Stomach (tissue), 4 donors: ENCODE measurements around the gene FLT3LG.

Experiments used
- EP300 ChIP-seq: sonication (generic); formaldehyde crosslinking; IDR thresholded peaks from one replicate; pipeline ENCODE4 v1.6.1; 2017; ENCODE audit warnings: antibody characterized with exemption
- POLR2A ChIP-seq, 4 donors: fragments of 450-650 bp; IDR thresholded peaks; one replicate each; pipeline ENCODE4 v1.6.1; 2016; ENCODE audit warnings: antibody characterized with exemption in 4 of 4, control low read depth in 2 of 4, mild to moderate bottlenecking in 1 of 4, moderate library complexity in 1 of 4

GRCh38 chr19:49488046-49488862 lies 14.2 kb downstream of the FLT3LG start:
- TF ChIP-seq POLR2A (IDR thresholded peaks at IDR 0.05): no peak
- no peak for TF ChIP-seq EP300
